GM21515 (cell line): ENCODE data around the gene KCNIP2.

Experiments used
- ATAC-seq: cut with Tn5 transposase; IDR thresholded peaks from one replicate; pipeline ENCODE4 v1.9.1; 2021; ENCODE audit not compliant: unreplicated experiment

Gene KCNIP2

GRCh38 chr10:101843032-101844021 lies at the start of gene KCNIP2:
Gene KCNIP2, minus strand, starts transcription at chr10:101843800. Its CDS starts 232 bp downstream, at chr10:101843568.
- ATAC-seq: no peak

DNA sequence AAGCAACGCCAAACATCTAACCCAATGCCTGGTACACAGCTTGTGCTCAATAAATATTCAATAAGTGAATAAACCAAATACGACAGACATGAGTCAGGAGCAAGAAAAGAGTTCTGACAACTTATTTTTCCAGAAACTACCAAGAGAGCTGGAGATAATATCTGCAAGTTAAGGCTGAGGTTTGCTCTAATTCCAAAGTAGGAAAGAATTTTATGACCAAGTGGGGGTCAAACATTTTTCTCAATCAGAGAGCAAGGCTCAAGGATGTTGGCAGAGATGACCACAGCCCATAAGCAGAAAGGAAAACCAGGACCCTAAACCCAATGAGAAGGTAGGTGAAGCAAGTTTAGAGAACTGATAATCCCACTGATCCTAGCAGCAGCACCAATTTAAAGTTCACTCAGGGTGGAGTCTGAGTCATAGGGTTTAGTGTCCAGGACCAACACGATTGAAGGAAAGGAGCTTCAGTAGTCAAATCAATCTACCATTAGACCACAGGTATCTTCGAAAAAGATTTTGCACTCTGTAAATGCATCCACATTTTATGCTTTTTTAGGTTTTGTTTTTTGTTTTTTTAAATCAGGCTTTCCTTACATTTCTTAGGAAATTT lies 49.3 kb upstream of the KCNIP2 start:
- ATAC-seq: no peak

- ATAC-seq: no peak
Measured at GRCh38 chr10:101889256-101890210, 45.9 kb upstream of the KCNIP2 start.

GRCh38 chr10:101888251-101888949 lies 44.8 kb upstream of the KCNIP2 start:
- no peak for ATAC-seq

DNA sequence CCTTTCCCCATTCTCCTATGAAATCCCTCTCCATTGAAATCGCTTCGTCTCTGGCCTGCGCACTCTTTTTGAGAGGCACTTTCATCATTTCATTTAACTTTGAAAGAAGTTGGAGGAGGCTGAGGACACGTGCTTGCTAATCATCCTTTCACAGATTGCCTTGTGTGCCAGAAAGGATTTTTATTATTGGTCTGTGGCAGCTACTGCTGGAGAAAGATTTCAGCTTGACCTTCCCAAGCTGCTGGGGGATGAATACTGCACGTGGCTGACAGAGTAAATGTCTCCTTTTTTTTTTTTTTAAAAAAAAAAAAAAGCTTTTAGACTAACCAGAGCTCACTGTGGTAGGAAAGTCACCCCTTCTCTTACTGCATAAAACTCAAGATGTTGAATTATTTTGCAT lies 44.2 kb upstream of the KCNIP2 start:
- ATAC-seq: no peak

DNA sequence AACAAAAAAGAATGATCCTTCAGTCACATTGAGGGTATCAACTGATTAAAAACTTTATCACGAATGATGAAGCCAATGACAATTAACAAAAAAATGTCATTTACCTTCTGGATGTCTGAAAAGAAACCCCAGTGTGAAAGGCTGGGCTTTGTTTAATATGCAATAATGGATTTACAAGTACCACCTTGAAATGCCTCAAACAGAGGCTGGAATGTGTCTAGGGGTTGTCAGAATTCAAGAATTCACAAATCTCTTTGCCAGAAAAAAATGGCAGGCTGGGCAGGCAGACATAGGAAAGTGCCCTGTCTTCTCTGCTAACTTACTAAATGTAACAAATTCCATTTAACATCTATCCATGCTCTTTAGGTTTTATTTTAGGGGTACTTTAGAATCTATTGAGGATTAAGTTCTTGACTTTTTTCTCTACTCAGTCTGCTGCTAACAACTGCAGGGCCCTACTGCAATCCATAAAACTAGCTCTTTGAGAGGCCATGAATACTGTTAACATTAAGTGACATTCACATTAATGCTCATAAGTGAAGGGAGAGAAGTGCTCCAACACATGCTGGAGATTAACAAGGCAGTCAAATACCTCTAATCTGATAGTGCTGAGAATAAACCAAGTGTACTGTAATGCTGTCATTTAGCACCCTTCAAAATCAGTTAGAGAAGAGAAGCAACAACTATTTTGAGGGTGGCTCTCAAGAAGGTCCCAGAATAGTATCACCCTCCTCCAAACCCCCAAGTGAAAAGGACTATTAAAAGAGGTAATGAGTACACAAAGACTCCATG lies 43.1 kb upstream of the KCNIP2 start:
- no peak for ATAC-seq

- ATAC-seq: no peak
Measured at GRCh38 chr10:101881036-101881774, 37.6 kb upstream of the KCNIP2 start.

DNA sequence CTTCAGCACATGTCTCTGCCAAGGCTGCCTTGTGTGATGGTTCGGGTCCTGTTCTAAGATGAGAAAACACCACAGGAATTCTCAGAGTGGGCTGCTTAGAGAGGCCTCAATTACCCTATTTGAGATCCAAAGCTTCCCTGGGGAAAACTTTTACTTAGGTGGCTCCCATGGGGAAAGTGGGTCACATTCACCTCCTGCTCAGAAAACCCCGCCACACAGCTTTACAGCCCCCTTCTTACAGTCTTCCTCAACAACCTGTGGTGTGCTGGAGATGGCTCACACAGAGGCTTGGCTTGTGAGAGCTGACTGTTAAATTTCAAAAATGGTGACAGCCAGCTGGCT lies 36.6 kb upstream of the KCNIP2 start:
- no peak for ATAC-seq

GRCh38 chr10:101879456-101880231 lies 36.0 kb upstream of the KCNIP2 start:
- ATAC-seq: no peak

DNA sequence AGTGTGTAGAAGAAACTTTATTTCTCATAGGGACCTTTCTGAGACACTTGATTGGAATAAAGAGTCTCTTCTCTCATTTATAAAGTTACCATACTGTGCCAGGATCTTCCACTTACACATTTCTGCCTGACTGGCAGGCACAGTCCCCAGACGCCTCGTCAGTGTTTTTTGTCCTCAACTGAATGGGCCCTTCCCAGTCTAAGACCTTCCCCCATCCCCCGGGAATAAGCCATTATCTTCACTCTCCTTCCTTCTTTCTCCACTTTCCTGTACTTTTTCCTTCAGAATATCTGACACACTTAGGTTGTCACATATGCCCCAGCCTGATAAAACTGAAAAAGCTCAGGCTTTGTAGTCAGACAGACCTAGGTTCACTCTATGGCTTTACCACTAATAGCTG lies 35.3 kb upstream of the KCNIP2 start:
- ATAC-seq: no peak

GRCh38 chr10:101875068-101875688 lies 31.6 kb upstream of the KCNIP2 start:
- no peak for ATAC-seq

DNA sequence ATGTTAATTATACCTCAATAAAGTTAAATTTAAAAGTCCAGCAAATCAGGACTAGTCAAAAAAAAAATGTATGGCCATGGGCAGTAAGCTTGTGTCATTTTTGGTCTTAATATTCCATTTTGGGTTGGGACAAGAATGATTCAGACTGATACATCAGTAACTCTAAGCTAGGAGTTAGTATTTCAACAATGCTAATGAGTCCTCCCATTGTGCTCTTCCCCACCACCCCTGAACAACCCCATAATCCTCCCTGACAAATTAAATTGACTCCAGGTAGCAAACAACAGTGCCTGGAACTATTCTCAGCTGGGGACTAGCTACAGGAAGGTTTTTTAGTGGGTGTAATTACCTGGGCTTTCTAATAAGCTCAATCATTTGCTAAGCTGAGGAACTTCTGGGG lies 30.7 kb upstream of the KCNIP2 start:
- ATAC-seq: no peak

- no peak for ATAC-seq
Measured at GRCh38 chr10:101867931-101868330, 24.3 kb upstream of the KCNIP2 start.

GRCh38 chr10:101859530-101859929 lies 15.9 kb upstream of the KCNIP2 start:
- peak; percentile 40 for ATAC-seq

GRCh38 chr10:101858723-101859500 lies 15.3 kb upstream of the KCNIP2 start:
- peak; percentile 71 for ATAC-seq

- ATAC-seq: no peak
Measured at GRCh38 chr10:101857802-101858476, 14.3 kb upstream of the KCNIP2 start.

GRCh38 chr10:101856626-101857025 lies 13.0 kb upstream of the KCNIP2 start:
- ATAC-seq: no peak
